HT-29 (cell line): Measurements from ENCODE around the gene SCNM1. TPM values are rescaled to one million over a fixed set of nuclear protein-coding genes. Genes with fewer than 3 reads are reported as not detected.
A peak's percentile ranks its signal among the peaks of the same experiment; 100 is the strongest.

Experiments
- DNase-seq: peaks from one replicate; pipeline ENCODE4 v3.0.0-alpha.2; 2015; ENCODE audit warnings: low spot score
- total RNA-seq: library from RNA; depleted of rRNA; stranded (reverse); fragments of >200 nt; shearing (Covaris generic); gene quantifications from 2 replicates; pipeline ENCODE4 v1.2.3, GENCODE V29; 2014; rRNA removed

SCNM1 gene
- total RNA-seq = 37.6 and 48.4 TPM in 2 replicates

- DNase-seq = peak; percentile 96
Observed at GRCh38 chr1:151165738-151166504, at the start of gene SCNM1, which contains the start of gene LYSMD1. Gene SCNM1, plus strand, starts transcription at chr1:151166144. Its CDS starts 9 bp downstream, at chr1:151166153. Gene LYSMD1, minus strand, starts transcription at chr1:151165902. Its CDS starts 644 bp downstream, at chr1:151165258.

GRCh38 chr1:151124763-151125403 lies 41.1 kb upstream of the SCNM1 start:
- no peak for DNase-seq

- no peak for DNase-seq
Observed at GRCh38 chr1:151128800-151129199, 37.1 kb upstream of the SCNM1 start.

GRCh38 chr1:151130987-151131586 lies 34.9 kb upstream of the SCNM1 start:
- DNase-seq = no peak

- DNase-seq = no peak
Observed at GRCh38 chr1:151131701-151132334, 34.1 kb upstream of the SCNM1 start.

GRCh38 chr1:151132335-151133017 lies 33.5 kb upstream of the SCNM1 start:
- DNase-seq = no peak

GRCh38 chr1:151133018-151133806 lies 32.7 kb upstream of the SCNM1 start:
- DNase-seq = no peak

- DNase-seq = no peak
Observed at GRCh38 chr1:151134396-151134795, 31.5 kb upstream of the SCNM1 start.

- no peak for DNase-seq
Observed at GRCh38 chr1:151134991-151135390, 31.0 kb upstream of the SCNM1 start.

- no peak for DNase-seq
Observed at GRCh38 chr1:151135433-151136385, 30.2 kb upstream of the SCNM1 start.

GRCh38 chr1:151137789-151138188 lies 28.2 kb upstream of the SCNM1 start:
- no peak for DNase-seq

GRCh38 chr1:151142411-151143056 lies 23.4 kb upstream of the SCNM1 start:
- no peak for DNase-seq

GRCh38 chr1:151143057-151143435 lies 22.9 kb upstream of the SCNM1 start:
- no peak for DNase-seq

GRCh38 chr1:151143986-151144385 lies 22.0 kb upstream of the SCNM1 start:
- DNase-seq = no peak

- no peak for DNase-seq
Observed at GRCh38 chr1:151144474-151145303, 21.3 kb upstream of the SCNM1 start.

GRCh38 chr1:151145304-151146071 lies 20.5 kb upstream of the SCNM1 start:
- DNase-seq = no peak

GRCh38 chr1:151146072-151146411 lies 19.9 kb upstream of the SCNM1 start:
- no peak for DNase-seq
